ENCODE data around the gene GTPBP3. TPM values are rescaled to one million over a fixed set of nuclear protein-coding genes. Genes with fewer than 3 reads are reported as not detected.

GTPBP3 gene
- total and polyA plus RNA-seq, 3 experiments from 2014 or later: 13.3 to 55.7 (median 47.3) TPM

GRCh38 chr19:17346109-17346671, 8.8 kb downstream of the GTPBP3 start:
- Histone ChIP-seq H3K36me3 (ENCODE audit: insufficient read depth, low read length) (no peaks in the 10 kb centered on the region), H3K27ac (ENCODE audit: low read depth, low read length) (no peak overlapping the region), H3K4me1 (ENCODE audit: insufficient read depth, low read length) (no peaks in the 10 kb centered on the region), H3K9me3 (ENCODE audit: low read length) (no peaks in the 10 kb centered on the region), H3K4me3 (ENCODE audit: low read length) (no peak overlapping the region), H3K27me3 (ENCODE audit: insufficient read depth, low read length, poor library complexity, severe bottlenecking) (peaks cover 6% of the 10 kb centered on the region)
- Mint-ChIP-seq H3K27ac (peak overlapping the region in 1 of 8 donors; percentile 51), H3K9me3 (no peaks in the 10 kb centered on the region), H3K4me3 (no peak overlapping the region), H3K4me1 (peaks cover 5 to 6% (median 5%) of the 10 kb centered on the region in 3 donors), H3K36me3 (peaks cover 0 to 10% (median 0%) of the 10 kb centered on the region in 3 donors), H3K27me3 (peaks cover 9 to 31% of the 10 kb centered on the region in 2 donors)
- CTCF ChIA-PET: interaction anchor here (0.7 to 2.1 kb wide), 13 partner anchors 11 to 115 kb away, joined by 3 to 7 read pairs (median 4); partner anchors contain the start of genes DDA1 and TMEM221
- POLR2A ChIA-PET: no interaction called here
- peak; percentile 62 to 81 (median 68) for DNase-seq

GRCh38 chr19:17347361-17347760, 10.0 kb downstream of the GTPBP3 start:
- H3K27me3 Mint-ChIP-seq: peaks cover 14 to 39% of the 10 kb centered on the region in 2 donors
- peaks cover 5 to 11% (median 6%) of the 10 kb centered on the region in 3 donors for H3K4me1 Mint-ChIP-seq
- H3K9me3 Mint-ChIP-seq: no peaks in the 10 kb centered on the region
- POLR2A ChIA-PET: no interaction called here
- Histone ChIP-seq H3K27me3 (ENCODE audit: insufficient read depth, low read length, poor library complexity, severe bottlenecking) (peaks cover 6% of the 10 kb centered on the region), H3K4me1 (ENCODE audit: insufficient read depth, low read length) (no peaks in the 10 kb centered on the region), H3K4me3 (ENCODE audit: low read length) (no peak overlapping the region), H3K27ac (ENCODE audit: low read depth, low read length) (no peak overlapping the region), H3K36me3 (ENCODE audit: insufficient read depth, low read length) (no peaks in the 10 kb centered on the region), H3K9me3 (ENCODE audit: low read length) (no peaks in the 10 kb centered on the region)
- H3K36me3 Mint-ChIP-seq: peaks cover 0 to 3% (median 0%) of the 10 kb centered on the region in 3 donors
- H3K4me3 Mint-ChIP-seq: no peak overlapping the region
- DNase-seq: no peak
- CTCF ChIA-PET: interaction anchor here (1.0 to 2.0 kb wide), 2 partner anchors 38 to 41 kb away, joined by 3 to 6 read pairs; no protein-coding TSS in a partner anchor
- no peak overlapping the region for H3K27ac Mint-ChIP-seq

GRCh38 chr19:17347877-17348276, 10.5 kb downstream of the GTPBP3 start:
- Mint-ChIP-seq H3K9me3 (no peaks in the 10 kb centered on the region), H3K4me1 (peaks cover 5 to 11% (median 6%) of the 10 kb centered on the region in 3 donors), H3K36me3 (peaks cover 0 to 1% (median 0%) of the 10 kb centered on the region in 3 donors), H3K27ac (no peak overlapping the region), H3K4me3 (no peak overlapping the region), H3K27me3 (peaks cover 18 to 42% of the 10 kb centered on the region in 2 donors)
- Histone ChIP-seq H3K4me1 (ENCODE audit: insufficient read depth, low read length) (no peaks in the 10 kb centered on the region), H3K4me3 (ENCODE audit: low read length) (no peak overlapping the region), H3K27me3 (ENCODE audit: insufficient read depth, low read length, poor library complexity, severe bottlenecking) (peaks cover 6% of the 10 kb centered on the region), H3K9me3 (ENCODE audit: low read length) (no peaks in the 10 kb centered on the region), H3K36me3 (ENCODE audit: insufficient read depth, low read length) (no peaks in the 10 kb centered on the region), H3K27ac (ENCODE audit: low read depth, low read length) (no peak overlapping the region)
- ChIA-PET POLR2A (no interaction called here), CTCF (interaction anchor here (1.0 to 2.0 kb wide), 2 partner anchors 38 to 41 kb away, joined by 3 to 6 read pairs; no protein-coding TSS in a partner anchor)
- DNase-seq: no peak

- no peak for DNase-seq
- no peaks in the 10 kb centered on the region for H3K9me3 Mint-ChIP-seq
- CTCF ChIA-PET: interaction anchor here (1.1 to 2.0 kb wide), 3 partner anchors 38 to 118 kb away, joined by 3 to 7 read pairs (median 6); no protein-coding TSS in a partner anchor
- no peak overlapping the region for H3K4me3 ChIP-seq (ENCODE audit: low read length)
- H3K27me3 ChIP-seq (ENCODE audit: insufficient read depth, low read length, poor library complexity, severe bottlenecking): peaks cover 6% of the 10 kb centered on the region
- H3K36me3 Mint-ChIP-seq: peaks cover 0 to 1% (median 0%) of the 10 kb centered on the region in 3 donors
- H3K27ac ChIP-seq (ENCODE audit: low read depth, low read length): no peak overlapping the region
- no peaks in the 10 kb centered on the region for H3K4me1 ChIP-seq (ENCODE audit: insufficient read depth, low read length)
- POLR2A ChIA-PET: no interaction called here
- H3K36me3 ChIP-seq (ENCODE audit: insufficient read depth, low read length): no peaks in the 10 kb centered on the region
- H3K27me3 Mint-ChIP-seq: peaks cover 18 to 48% of the 10 kb centered on the region in 2 donors
- H3K9me3 ChIP-seq (ENCODE audit: low read length): no peaks in the 10 kb centered on the region
- peaks cover 5 to 11% (median 6%) of the 10 kb centered on the region in 3 donors for H3K4me1 Mint-ChIP-seq
- H3K4me3 Mint-ChIP-seq: no peak overlapping the region
- no peak overlapping the region for H3K27ac Mint-ChIP-seq
Measured at GRCh38 chr19:17348700-17349099, 11.3 kb downstream of the GTPBP3 start.

- Mint-ChIP-seq H3K4me3 (no peak overlapping the region), H3K27ac (no peak overlapping the region), H3K9me3 (no peaks in the 10 kb centered on the region), H3K27me3 (peaks cover 18 to 49% of the 10 kb centered on the region in 2 donors), H3K4me1 (peaks cover 0 to 6% (median 0%) of the 10 kb centered on the region in 3 donors), H3K36me3 (no peaks in the 10 kb centered on the region)
- Histone ChIP-seq H3K9me3 (ENCODE audit: low read length) (no peaks in the 10 kb centered on the region), H3K4me1 (ENCODE audit: insufficient read depth, low read length) (no peaks in the 10 kb centered on the region), H3K36me3 (ENCODE audit: insufficient read depth, low read length) (no peaks in the 10 kb centered on the region), H3K27ac (ENCODE audit: low read depth, low read length) (no peak overlapping the region), H3K27me3 (ENCODE audit: insufficient read depth, low read length, poor library complexity, severe bottlenecking) (peaks cover 6% of the 10 kb centered on the region), H3K4me3 (ENCODE audit: low read length) (no peak overlapping the region)
- ChIA-PET POLR2A (no interaction called here), CTCF (no interaction called here)
- DNase-seq: no peak
Measured at GRCh38 chr19:17351815-17352435, 14.6 kb downstream of the GTPBP3 start.

- H3K27ac ChIP-seq (ENCODE audit: low read depth, low read length): no peak overlapping the region
- peaks cover 0 to 6% (median 0%) of the 10 kb centered on the region in 3 donors for H3K4me1 Mint-ChIP-seq
- no peaks in the 10 kb centered on the region for H3K9me3 ChIP-seq (ENCODE audit: low read length)
- no peaks in the 10 kb centered on the region for H3K9me3 Mint-ChIP-seq
- no peak overlapping the region for H3K27ac Mint-ChIP-seq
- no peaks in the 10 kb centered on the region for H3K4me1 ChIP-seq (ENCODE audit: insufficient read depth, low read length)
- ChIA-PET CTCF (no interaction called here), POLR2A (no interaction called here)
- H3K36me3 Mint-ChIP-seq: no peaks in the 10 kb centered on the region
- peaks cover 13 to 40% of the 10 kb centered on the region in 2 donors for H3K27me3 Mint-ChIP-seq
- no peaks in the 10 kb centered on the region for H3K36me3 ChIP-seq (ENCODE audit: insufficient read depth, low read length)
- DNase-seq: no peak
- no peak overlapping the region for H3K4me3 Mint-ChIP-seq
- H3K27me3 ChIP-seq (ENCODE audit: insufficient read depth, low read length, poor library complexity, severe bottlenecking): peaks cover 6% of the 10 kb centered on the region
- no peak overlapping the region for H3K4me3 ChIP-seq (ENCODE audit: low read length)
Measured at GRCh38 chr19:17352608-17353280, 15.4 kb downstream of the GTPBP3 start.

GRCh38 chr19:17353386-17353785, 16.0 kb downstream of the GTPBP3 start:
- no peak for DNase-seq
- no peak overlapping the region for H3K27ac Mint-ChIP-seq
- CTCF ChIA-PET: no interaction called here
- Histone ChIP-seq H3K4me1 (ENCODE audit: insufficient read depth, low read length) (no peaks in the 10 kb centered on the region), H3K9me3 (ENCODE audit: low read length) (no peaks in the 10 kb centered on the region), H3K36me3 (ENCODE audit: insufficient read depth, low read length) (no peaks in the 10 kb centered on the region), H3K27ac (ENCODE audit: low read depth, low read length) (no peak overlapping the region), H3K27me3 (ENCODE audit: insufficient read depth, low read length, poor library complexity, severe bottlenecking) (peaks cover 6% of the 10 kb centered on the region), H3K4me3 (ENCODE audit: low read length) (no peak overlapping the region)
- H3K27me3 Mint-ChIP-seq: peaks cover 10 to 36% of the 10 kb centered on the region in 2 donors
- no peaks in the 10 kb centered on the region for H3K9me3 Mint-ChIP-seq
- no peak overlapping the region for H3K4me3 Mint-ChIP-seq
- POLR2A ChIA-PET: no interaction called here
- H3K4me1 Mint-ChIP-seq: peaks cover 0 to 6% (median 0%) of the 10 kb centered on the region in 3 donors
- no peaks in the 10 kb centered on the region for H3K36me3 Mint-ChIP-seq

GRCh38 chr19:17357078-17357666, 19.8 kb downstream of the GTPBP3 start:
- H3K9me3 ChIP-seq (ENCODE audit: low read length): no peaks in the 10 kb centered on the region
- no peaks in the 10 kb centered on the region for H3K4me1 ChIP-seq (ENCODE audit: insufficient read depth, low read length)
- no peaks in the 10 kb centered on the region for H3K27me3 ChIP-seq (ENCODE audit: insufficient read depth, low read length, poor library complexity, severe bottlenecking)
- peak overlapping the region in 1 of 8 donors; percentile 13 for H3K27ac Mint-ChIP-seq
- H3K4me1 Mint-ChIP-seq: no peaks in the 10 kb centered on the region
- ChIA-PET POLR2A (no interaction called here), CTCF (no interaction called here)
- H3K9me3 Mint-ChIP-seq: no peaks in the 10 kb centered on the region
- peaks cover 6 to 10% of the 10 kb centered on the region in 2 donors for H3K27me3 Mint-ChIP-seq
- no peaks in the 10 kb centered on the region for H3K36me3 ChIP-seq (ENCODE audit: insufficient read depth, low read length)
- H3K27ac ChIP-seq (ENCODE audit: low read depth, low read length): no peak overlapping the region
- H3K4me3 ChIP-seq (ENCODE audit: low read length): no peak overlapping the region
- H3K4me3 Mint-ChIP-seq: no peak overlapping the region
- no peak for DNase-seq
- no peaks in the 10 kb centered on the region for H3K36me3 Mint-ChIP-seq

All from CD8-positive, alpha-beta memory T cell (primary cell).